NCI-H1092 treated with DMSO at 0.1 percent for 48 hours (cell line): ENCODE data around the gene HIVEP2.

Experiments used
- DNase-seq: peaks from one replicate; lab custom pipeline; 2025; lab: John Stamatoyannopoulos, UW

Gene HIVEP2

DNA sequence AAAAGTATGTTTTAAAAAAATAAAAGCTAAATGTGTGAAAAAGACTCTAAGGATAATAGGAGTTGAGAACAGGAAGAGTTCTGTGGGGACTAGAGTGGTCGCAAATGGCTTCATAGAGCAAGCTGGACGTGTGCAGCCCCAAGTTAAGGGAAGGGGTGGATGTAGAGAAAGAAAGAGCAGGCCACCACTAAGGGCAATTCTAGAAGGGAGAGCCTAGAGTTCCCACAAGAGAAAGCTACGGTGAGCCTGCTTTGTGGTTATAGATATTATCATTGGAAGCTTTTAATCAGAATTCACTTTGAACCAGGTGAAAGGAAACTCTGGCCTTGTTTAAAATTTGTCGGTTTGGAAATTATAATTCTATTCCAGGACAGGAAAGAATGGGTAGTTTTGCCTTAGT lies 101.6 kb downstream of the HIVEP2 start:
- no peak for DNase-seq

DNA sequence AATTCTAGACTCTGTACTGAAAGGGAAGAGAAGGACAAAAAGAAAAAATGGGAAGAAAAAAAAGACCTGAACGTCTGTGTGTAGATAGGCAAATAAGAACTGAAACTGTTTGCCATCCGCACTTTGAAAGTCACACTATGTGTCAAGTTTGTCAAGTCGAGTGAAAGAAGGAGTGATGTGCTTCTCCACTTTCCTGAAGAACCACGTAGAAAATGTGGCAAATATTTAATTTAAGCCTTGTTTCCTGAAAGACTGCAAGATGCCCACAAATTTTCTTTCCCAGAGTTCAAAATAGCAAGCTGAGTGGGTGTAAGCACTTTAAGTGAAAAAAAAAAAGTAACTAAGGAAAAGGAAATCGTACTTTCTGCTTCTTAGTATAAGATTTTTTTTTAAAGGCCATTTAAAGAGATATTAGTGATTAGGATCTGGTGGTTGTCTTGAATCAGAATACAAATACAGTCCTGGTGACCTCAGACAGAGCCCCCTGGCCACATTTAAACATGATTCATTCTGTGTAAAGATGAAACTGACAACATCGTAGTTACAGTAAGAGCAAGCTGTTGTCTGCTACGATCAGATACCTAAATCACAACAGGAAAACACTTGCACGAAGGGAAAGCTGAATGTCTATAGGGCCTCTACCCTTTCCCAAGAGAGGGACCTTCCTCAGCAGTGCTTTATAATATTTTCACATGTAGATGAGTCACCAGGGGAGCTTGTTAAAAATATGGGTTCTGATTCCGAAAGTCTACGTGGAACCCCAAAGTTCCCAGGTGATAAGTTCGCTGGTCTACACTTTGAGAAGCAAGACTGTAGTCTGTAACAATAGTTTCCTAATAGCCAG lies 102.3 kb downstream of the HIVEP2 start:
- no peak for DNase-seq

DNA sequence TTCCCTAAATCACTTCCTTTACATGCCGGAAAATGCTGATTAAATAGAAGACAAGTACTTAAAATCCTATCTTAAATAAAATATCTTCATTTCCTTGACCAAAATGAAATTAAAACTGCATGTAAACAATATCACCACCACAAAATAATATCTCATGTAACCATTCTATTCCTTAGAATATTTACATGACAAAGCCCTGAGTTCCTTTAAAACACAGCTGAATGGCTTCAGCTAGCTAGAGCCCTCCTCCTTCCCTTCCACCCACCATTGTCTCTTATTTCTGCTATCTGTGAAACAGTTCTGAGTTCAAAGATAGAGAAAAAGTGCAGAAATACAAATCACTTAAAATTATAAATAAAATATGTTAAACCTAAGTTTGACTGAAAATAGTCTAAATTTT lies 103.1 kb downstream of the HIVEP2 start:
- DNase-seq = no peak

DNA sequence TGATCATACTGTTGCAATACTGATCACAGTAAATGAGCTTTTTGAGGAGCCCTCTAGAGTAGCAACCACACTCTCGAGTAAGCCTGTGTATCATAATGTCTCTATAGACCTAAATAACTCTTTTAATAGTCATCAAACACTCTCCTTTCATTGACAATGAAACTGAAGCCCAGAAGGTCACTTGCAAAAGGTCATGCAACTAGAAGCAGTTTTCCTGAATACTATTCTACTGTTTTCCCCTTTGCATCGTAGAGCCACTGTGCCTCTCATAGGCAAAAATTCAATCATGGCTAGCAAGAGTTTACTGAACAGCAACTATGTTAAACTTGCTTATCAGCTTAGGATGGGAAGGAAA lies 105.3 kb downstream of the HIVEP2 start:
- no peak for DNase-seq

DNA sequence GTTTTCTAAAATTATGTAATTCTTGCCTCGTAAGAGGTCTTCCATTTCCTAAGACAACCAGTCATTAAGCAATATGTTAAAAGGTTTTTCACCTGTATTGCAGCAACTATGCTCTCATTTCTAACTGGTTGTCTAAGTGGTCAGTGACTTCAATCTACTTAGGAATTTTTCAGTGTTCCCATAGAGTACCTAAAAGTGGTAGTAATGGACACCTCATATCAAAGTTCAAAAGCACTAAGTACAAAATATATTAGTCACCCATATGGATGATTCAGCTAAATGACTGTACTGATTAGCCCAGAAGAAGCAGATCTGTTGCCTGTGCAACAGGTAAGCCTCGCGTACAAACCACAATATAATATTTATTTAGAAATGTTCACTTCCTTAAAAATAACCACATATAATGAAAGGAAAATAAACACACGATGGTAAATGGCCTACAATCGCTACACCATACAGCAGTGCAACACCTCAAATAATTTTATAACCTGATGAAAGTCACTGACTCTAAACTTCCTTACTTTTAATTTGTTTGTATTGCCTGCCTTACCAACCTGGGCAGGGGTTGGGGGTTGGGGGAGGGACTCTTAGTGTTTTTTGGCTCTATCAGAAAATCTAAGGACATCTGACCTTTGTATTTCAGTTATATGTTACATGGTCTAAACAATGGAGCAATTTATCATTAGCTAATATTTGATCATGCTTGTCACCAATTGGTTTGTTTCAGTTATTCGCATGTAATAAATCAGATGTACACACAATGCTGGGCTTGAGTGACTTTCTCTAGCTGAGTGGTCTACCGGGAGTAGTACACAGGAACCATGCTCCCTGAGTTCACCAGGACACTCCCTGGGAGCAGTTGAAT lies 105.9 kb downstream of the HIVEP2 start:
- no peak for DNase-seq

DNA sequence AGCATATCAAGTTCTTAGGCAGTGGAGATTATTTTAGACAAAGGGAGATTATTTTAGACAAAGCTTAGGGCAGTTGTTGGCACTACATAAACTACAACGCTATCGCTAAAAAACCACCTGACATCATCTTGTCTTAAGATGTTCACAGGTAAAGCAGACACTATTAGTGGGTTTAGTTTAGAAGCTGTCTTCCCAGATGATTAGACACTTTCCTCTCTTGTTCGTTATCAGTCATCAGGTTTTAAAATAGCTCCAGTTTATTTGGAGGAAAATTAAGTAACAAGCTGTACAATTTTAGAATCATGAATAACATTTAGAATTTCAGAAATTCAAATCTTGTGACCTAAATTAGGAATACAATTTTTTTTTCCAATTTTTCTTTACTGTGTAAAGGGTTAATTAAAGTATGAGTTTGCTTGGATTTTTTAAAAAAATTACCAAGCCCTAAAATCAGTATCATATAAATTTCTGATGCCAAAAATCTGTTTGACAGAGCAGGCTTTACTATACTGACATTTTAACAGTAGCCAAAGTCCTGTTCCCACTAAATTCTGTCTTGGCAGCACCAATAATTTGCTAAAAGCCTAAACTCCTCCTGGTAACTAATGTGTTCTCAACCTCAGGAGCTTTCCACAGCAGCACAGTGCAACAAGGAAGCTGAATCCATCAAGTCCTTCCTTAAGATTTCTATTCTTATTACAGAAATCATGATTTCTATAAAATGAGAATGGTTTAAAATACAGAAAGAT lies 109.0 kb downstream of the HIVEP2 start:
- no peak for DNase-seq

DNA sequence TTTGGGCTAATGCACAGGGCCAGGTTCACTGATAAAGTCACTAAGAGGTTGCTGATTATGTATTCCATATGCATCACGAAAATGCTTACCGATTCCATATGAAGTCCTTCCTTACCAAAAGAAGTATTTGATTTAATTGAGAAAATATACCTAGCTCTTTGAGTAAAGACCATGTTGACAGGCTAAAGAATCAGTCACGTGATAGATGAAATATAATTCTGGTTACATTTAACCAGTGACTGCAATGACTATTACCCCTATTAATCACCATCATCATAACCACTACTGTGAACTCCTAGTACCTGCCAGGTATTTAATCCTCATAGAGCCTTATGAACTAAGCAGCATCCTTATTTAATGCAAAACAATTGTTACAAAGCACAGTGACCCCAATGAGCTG lies 110.1 kb downstream of the HIVEP2 start:
- no peak for DNase-seq

DNA sequence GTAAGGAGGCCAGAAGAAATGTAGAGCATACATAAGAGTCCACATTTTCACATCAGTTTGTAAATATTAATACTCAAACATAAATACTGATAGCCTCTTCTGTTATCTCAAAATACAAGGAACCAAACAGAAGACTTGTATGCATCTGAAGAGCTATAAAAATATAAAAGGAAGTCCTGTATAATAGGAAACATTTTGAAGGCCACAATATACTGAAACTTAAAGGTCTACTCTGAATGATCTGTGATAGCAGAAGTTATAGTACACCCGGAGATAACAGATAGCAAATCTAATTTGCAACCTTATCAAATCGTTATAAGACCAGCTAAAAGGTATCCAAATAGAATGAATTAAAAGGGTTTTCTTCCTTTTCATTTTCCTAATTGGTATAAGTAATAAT lies 111.2 kb downstream of the HIVEP2 start:
- no peak for DNase-seq

DNA sequence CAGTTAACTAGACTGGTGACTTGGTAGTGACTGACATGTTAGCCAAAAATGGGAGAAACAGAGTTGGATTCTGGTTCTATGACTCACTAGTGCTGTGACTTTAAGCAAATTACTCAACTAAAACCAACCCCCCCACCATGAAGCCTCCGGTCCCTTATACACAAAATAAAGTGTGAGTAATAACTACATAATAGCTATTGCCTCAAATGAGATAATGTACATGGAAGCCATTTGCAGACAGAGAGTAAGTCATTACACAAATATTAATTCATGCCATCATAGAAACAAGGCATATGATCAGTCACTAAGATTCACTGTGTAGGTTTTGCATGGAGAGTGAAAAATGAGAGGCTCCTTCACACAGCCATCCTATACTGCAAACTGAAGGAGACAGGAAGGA lies 111.9 kb downstream of the HIVEP2 start:
- DNase-seq = no peak

DNA sequence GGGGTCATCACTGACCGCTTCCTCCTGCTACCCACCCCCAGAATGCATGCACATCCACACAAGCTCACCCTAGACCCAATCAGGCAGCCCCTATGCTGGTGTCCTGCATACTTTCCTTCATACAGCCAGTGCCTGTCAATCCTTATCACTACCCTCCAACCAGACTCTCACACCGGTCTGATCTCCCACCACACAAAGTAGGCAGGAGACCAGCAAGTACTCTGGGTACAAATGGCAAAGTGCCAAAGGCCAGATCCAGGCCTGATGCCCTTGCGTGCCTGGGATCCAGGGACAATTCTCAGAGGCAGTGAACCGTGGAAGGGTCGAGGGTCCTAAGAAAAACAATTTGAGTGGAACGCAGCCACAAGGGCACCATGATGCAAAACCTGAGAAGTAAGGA lies 114.2 kb downstream of the HIVEP2 start:
- DNase-seq = no peak

DNA sequence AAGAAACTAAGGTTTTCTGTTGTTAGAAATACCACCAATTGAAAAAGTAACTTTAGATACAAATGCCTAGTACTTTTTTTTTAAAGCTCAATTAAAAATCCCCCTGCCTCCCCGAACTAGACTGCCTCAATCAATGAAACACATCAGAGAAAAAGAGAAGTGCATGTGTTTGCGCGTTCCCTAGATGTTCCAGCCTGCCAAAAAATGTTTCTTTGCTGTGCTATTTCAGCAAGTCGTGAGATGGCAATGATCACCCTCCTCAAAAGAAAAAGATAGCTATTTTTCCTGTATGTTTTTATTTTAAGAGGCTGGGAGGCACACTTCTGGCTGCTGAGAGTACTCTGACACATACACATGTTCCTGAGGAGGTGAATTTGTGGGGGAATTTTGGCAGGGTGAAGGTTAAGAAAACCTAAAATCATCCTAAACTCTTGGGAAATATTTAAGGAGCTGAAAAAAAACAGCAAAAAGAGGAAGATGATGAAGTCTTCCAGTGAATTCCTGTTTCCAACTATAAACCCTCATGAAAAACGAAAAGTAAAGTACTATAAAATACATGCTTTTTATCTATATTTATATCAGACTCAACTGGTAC lies 114.8 kb downstream of the HIVEP2 start:
- no peak for DNase-seq

DNA sequence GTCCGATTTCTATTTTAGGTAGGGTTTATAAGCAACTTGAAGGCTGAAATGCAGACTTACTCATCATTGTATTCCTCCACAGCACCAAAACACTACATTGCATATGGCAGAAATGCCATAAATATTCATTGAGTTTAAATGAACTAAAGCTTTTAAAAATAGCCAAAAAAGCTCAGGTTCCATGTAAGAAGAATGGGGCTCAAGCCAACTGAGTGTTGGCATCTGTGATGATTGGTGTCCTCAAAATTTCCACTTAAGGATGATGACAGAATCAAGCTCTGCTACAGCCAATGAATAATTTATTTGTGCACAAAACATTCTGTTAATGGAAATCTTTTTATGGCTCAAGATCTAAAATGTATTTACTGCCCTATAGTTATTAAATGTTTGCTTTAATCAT lies 115.4 kb downstream of the HIVEP2 start:
- DNase-seq = no peak

DNA sequence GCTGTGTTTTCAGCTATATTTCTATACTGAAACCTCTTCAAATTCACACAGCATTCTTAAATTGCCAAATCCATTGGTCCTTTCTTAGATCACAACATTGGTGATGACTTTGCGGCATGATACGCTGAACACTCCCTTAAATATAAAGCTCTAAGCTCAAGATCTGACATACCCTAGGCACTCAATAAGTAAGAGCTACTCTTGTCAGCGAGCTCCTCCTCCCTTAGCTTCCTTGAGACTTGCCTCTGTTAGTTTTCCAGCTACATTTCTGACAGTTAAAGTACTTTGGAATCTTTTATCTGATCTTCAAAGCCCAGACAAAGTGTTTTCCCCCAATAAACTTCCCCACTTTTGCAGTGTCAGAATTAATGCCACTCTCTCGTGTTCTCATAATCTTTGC lies 117.0 kb downstream of the HIVEP2 start:
- DNase-seq = no peak

DNA sequence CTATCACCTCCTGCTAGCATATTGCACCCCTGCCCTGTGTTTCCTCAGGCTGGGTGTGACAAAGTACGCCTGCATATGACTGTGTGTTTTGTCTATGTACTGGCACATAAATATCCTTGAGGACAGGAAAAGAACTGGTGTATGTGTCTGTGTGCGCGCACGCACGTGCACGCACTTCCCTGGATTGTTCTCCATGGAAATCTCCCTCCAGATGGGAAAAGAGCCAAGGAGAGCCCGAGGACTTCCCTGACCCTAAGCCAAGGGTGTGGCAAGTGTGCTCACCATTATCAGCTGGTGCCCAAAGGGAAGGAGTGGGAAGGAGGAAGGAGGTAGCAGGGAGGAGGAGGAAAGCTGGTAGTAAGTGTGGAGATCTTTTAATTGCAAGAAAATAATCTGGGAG lies 117.6 kb downstream of the HIVEP2 start:
- DNase-seq = no peak

DNA sequence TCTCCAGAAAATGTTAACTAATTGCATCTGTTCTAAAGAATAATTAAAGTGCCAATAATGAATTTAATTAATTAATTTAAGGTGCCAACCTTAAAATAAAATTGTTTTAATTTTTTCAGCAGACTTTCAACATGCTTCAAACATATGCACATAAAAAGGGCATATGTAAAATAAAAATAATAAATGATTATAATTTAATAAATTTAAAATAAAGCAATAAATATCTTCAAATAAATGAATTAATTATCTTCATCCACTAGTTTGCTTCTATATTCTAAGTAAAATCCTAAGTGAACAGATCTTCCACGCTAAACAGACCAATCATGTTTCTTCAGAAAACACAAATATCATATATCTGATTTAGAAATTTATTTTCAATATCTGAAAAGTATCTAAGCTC lies 119.2 kb downstream of the HIVEP2 start:
- DNase-seq = no peak

DNA sequence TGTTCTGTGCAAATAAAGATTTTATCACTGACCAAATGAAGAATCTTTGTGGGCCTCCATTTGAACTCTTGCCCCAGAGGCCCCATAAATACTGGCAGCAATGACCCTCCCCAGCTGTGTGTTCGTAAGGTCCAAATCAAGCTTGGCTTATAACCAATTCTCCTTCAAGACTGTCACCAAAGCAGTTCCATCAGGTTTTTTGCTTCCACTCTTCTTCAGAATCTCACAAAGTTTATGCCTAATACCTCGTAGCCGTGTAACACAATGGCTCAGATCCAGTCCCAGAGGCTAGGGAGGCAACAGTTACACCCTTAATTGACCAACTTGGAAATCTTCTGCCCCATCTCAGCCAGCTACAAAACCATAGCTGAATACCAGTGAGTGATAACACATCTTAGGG lies 120.5 kb downstream of the HIVEP2 start:
- DNase-seq = no peak

DNA sequence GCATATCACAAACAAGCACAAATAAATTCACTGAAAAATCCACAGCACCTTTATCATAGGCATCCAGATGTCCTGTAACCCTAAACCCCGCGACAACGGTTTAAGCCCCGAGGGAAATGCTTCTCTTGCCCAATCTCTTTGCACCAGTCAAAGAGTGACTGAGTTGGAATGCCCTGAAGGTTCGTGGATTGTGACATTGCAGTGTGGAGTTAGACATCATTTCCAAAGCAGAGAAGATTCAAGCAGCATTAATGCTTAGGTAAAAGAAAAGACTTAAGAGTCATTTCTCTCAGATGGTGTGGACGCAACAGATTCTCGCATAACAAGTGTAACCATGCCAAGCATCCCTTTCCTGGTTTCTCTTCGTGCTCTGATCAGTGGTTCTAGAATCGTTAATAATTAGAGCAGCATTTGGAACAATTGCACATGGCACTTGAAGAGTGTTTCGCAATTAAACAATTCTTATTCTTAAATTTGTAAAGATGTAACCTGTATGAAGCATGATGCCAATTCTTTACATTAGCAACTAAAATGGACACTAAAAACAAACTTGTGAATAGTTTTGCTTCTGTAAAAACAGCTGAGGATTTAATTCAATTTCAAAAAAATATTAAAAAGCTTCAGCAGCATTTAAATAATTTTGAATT lies 121.6 kb downstream of the HIVEP2 start:
- DNase-seq = no peak

DNA sequence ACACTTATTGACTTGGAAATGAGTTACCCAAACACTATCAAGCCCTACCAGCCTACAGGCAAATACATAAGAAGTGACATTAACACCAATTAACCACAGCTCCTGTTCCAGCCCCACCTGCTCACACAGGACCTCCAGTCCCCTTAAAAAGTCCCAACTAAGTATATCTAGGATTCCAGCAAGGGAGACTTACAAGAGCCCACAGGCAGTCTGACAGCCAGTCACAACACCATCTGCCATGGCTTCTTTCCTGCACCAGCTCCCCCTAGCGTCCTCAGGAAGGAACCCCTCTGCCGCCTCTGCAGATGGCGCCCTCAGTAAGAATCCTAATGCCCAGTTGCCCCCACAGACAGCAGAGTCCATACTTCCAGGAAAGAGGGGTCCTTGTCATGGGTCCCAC lies 122.1 kb downstream of the HIVEP2 start:
- no peak for DNase-seq

DNA sequence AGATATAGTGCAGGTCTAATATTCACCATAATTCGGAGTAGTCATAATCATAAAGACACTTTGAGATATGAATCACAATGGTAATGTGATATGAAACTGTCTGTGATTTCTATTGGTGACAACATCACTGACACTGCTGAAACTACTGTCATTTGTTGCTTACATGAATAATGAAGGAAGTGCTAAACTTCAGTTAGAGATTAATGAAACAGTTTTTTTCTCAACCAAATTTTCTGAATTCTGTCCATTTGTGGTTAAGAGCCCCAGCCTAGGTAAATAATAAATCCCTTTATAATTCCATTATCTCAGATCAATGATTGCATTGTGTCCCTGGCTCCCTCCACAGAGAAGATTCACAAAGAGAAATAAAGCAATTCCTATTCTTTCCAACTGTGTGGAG lies 122.6 kb downstream of the HIVEP2 start:
- no peak for DNase-seq

DNA sequence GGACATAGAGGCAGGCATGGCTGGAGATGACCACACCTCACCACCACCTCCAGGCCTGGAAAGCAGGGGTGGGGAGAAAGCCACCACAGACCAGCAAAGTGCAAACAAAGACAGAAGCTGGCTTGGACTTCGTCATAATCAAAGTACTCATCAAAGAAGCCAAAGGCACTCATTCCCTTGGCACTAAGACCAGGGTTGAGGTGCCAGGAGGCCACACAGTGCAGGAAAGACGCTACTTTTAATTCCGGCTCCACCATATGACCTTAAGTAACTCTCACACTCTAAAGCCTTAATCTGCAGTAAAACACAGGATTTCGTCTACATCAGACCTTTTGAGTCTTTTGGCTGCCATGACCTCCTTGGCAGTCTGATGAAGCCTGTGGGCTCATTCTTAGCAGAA lies 123.1 kb downstream of the HIVEP2 start:
- DNase-seq = no peak

DNA sequence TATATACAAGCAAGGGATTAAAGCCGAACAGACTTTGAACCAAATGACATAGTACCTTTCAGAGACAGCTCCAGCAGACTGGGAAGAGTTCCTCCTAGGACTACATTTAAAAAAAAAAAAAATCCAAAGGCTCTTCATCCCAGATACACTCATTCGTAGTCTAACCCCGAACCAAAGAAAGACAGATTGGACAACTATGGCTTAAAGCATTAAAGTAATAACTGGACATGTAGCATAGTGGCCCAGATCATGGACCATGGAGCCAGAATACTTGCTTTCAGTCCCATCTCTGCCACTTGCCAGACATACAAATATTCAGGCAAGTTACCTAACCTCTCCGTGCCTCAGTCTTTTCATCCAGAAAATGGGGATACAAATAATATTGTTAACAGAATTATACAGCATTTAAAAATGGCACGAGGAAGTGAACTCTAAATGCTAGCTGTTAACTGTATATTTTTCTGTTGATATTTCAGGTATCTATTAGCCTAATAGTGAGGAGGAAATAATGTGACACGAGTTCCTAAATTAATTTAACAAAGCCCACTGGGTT lies 123.7 kb downstream of the HIVEP2 start:
- DNase-seq = no peak
